ENCODE data around the gene SNRPD3.
"Not testable (repeated sequence)": the region's sequence is repeated elsewhere in the genome, so short reads cannot be mapped to it uniquely, and the experiment has no call there.

Gene SNRPD3

GRCh38 chr22:24607429-24607983 lies 51.7 kb downstream of the SNRPD3 start:
- peak; percentile 21 to 50 (median 32) for DNase-seq (ENCODE audit: low read depth in 4 of 4, low spot score in 1 of 4)

- DNase-seq (ENCODE audit: low read depth in 4 of 4, low spot score in 1 of 4) = not testable (repeated sequence)
These were observed 52.5 kb downstream of the SNRPD3 start for GRCh38 chr22:24608327-24608726.

- not testable (repeated sequence) for DNase-seq (ENCODE audit: low read depth in 4 of 4, low spot score in 1 of 4)
These were observed 54.1 kb downstream of the SNRPD3 start for GRCh38 chr22:24609888-24610287.

- not testable (repeated sequence) for DNase-seq (ENCODE audit: low read depth in 4 of 4, low spot score in 1 of 4)
These were observed 59.0 kb downstream of the SNRPD3 start for GRCh38 chr22:24614794-24615193.

GRCh38 chr22:24621244-24621643 lies 65.4 kb downstream of the SNRPD3 start:
- DNase-seq (ENCODE audit: low read depth in 4 of 4, low spot score in 1 of 4) = not testable (repeated sequence)

- not testable (repeated sequence) for DNase-seq (ENCODE audit: low read depth in 4 of 4, low spot score in 1 of 4)
These were observed 66.8 kb downstream of the SNRPD3 start for GRCh38 chr22:24622596-24622995.

Measured in stimulated activated CD4-positive, alpha-beta T cell treated with anti-CD3 and anti-CD28 coated beads, Interleukin-1b, Interleukin-23, amount 100 ng/mL, for 24 hours (primary cell).